GM19455 (cell line): ENCODE data around the gene SLC25A28.
A peak's percentile ranks its signal among the peaks of the same experiment; 100 is the strongest.

Experiments used
- ATAC-seq: cut with Tn5 transposase; IDR thresholded peaks from one replicate; pipeline ENCODE4 v1.9.1; 2021; ENCODE audit not compliant: unreplicated experiment

The SLC25A28 gene

GRCh38 chr10:99619851-99620710 is at the start of gene SLC25A28:
Gene SLC25A28, minus strand, starts transcription at chr10:99620439. Its CDS starts 104 bp downstream, at chr10:99620335.
- ATAC-seq: no peak

- ATAC-seq: no peak
These were observed 47.0 kb upstream of the SLC25A28 start for GRCh38 chr10:99667108-99667751.

GRCh38 chr10:99665304-99665703 is 45.1 kb upstream of the SLC25A28 start:
- no peak for ATAC-seq

GRCh38 chr10:99661377-99661763 is 41.1 kb upstream of the SLC25A28 start:
- no peak for ATAC-seq

GRCh38 chr10:99660662-99661376 is 40.6 kb upstream of the SLC25A28 start:
- ATAC-seq: no peak

GRCh38 chr10:99659868-99660366 is 39.7 kb upstream of the SLC25A28 start:
- no peak for ATAC-seq

- peak; percentile 98 for ATAC-seq
These were observed 39.0 kb upstream of the SLC25A28 start, which contains the start of gene ENTPD7 for GRCh38 chr10:99659031-99659867. Gene ENTPD7, plus strand, starts transcription at chr10:99659509. Its CDS starts 448 bp downstream, at chr10:99659957.

GRCh38 chr10:99658622-99659030 is 38.4 kb upstream of the SLC25A28 start:
- no peak for ATAC-seq

GRCh38 chr10:99656199-99657064 is 36.2 kb upstream of the SLC25A28 start:
- no peak for ATAC-seq

GRCh38 chr10:99654390-99655175 is 34.3 kb upstream of the SLC25A28 start:
- no peak for ATAC-seq

GRCh38 chr10:99652800-99653390 is 32.7 kb upstream of the SLC25A28 start:
- no peak for ATAC-seq

- ATAC-seq: no peak
These were observed 28.5 kb upstream of the SLC25A28 start for GRCh38 chr10:99648717-99649116.

GRCh38 chr10:99647601-99648151 is 27.4 kb upstream of the SLC25A28 start:
- no peak for ATAC-seq

GRCh38 chr10:99633832-99634231 is 13.6 kb upstream of the SLC25A28 start:
- no peak for ATAC-seq

GRCh38 chr10:99631496-99631895 is 11.3 kb upstream of the SLC25A28 start:
- ATAC-seq: no peak

GRCh38 chr10:99630991-99631390 is 10.8 kb upstream of the SLC25A28 start:
- ATAC-seq: no peak

GRCh38 chr10:99630433-99630832 is 10.2 kb upstream of the SLC25A28 start:
- no peak for ATAC-seq

GRCh38 chr10:99629625-99629978 is 9.4 kb upstream of the SLC25A28 start:
- ATAC-seq: no peak
